NCI-H2171 (cell line): ENCODE measurements around the gene DPP3.
A peak's percentile ranks its signal among the peaks of the same experiment; 100 is the strongest.
"Not testable (repeated sequence)": the region's sequence is repeated elsewhere in the genome, so short reads cannot be mapped to it uniquely, and the experiment has no call there.

ENCODE experiments used
- DNase-seq: peaks from one replicate; lab custom pipeline; 2025; lab: John Stamatoyannopoulos, UW

Gene DPP3

GRCh38 chr11:66539170-66539869 lies 59.1 kb downstream of the DPP3 start:
- no peak for DNase-seq

- no peak for DNase-seq
Measured at GRCh38 chr11:66539870-66540213, 59.6 kb downstream of the DPP3 start.

GRCh38 chr11:66540598-66540997 lies 60.4 kb downstream of the DPP3 start:
- DNase-seq: not testable (repeated sequence)

GRCh38 chr11:66541892-66542291 lies 61.7 kb downstream of the DPP3 start:
- no peak for DNase-seq

- DNase-seq: no peak
Measured at GRCh38 chr11:66542362-66542761, 62.1 kb downstream of the DPP3 start.

- DNase-seq: no peak
Measured at GRCh38 chr11:66543263-66544107, 63.3 kb downstream of the DPP3 start.

- not testable (repeated sequence) for DNase-seq
Measured at GRCh38 chr11:66544952-66545351, 64.7 kb downstream of the DPP3 start.

- peak; percentile 86 for DNase-seq
Measured at GRCh38 chr11:66545701-66546367, 65.6 kb downstream of the DPP3 start, which contains the start of gene ZDHHC24. Gene ZDHHC24 (minus strand): TSS chr11:66546048. CDS start chr11:66546003, 45 bp downstream.

GRCh38 chr11:66546368-66546965 lies 66.2 kb downstream of the DPP3 start, which contains the start of gene ACTN3:
Gene ACTN3 (plus strand): TSS chr11:66546903. CDS start chr11:66546938, 35 bp downstream.
- DNase-seq: no peak

GRCh38 chr11:66546966-66547661 lies 66.9 kb downstream of the DPP3 start:
- no peak for DNase-seq

GRCh38 chr11:66547662-66548009 lies 67.4 kb downstream of the DPP3 start:
- no peak for DNase-seq

- DNase-seq: peak; percentile 72
Measured at GRCh38 chr11:66548041-66548440, 67.8 kb downstream of the DPP3 start.

- no peak for DNase-seq
Measured at GRCh38 chr11:66548774-66549630, 68.8 kb downstream of the DPP3 start.

GRCh38 chr11:66549696-66550095 lies 69.5 kb downstream of the DPP3 start:
- DNase-seq: no peak

- DNase-seq: no peak
Measured at GRCh38 chr11:66550887-66551286, 70.7 kb downstream of the DPP3 start.

GRCh38 chr11:66554602-66555001 lies 74.4 kb downstream of the DPP3 start:
- no peak for DNase-seq

- no peak for DNase-seq
Measured at GRCh38 chr11:66555416-66555815, 75.2 kb downstream of the DPP3 start.

- no peak for DNase-seq
Measured at GRCh38 chr11:66556086-66556485, 75.9 kb downstream of the DPP3 start.

GRCh38 chr11:66557733-66558326 lies 77.6 kb downstream of the DPP3 start:
- no peak for DNase-seq
